Kidney (tissue), 14 donors: ENCODE results near the gene TRIM44. TPM values are rescaled to one million over a fixed set of nuclear protein-coding genes. Genes with fewer than 3 reads are reported as not detected.
A peak's percentile ranks its signal among the peaks of the same experiment; 100 is the strongest.

Experiments used
- DNase-seq, 5 donors: peaks; one replicate each; pipeline ENCODE4 v3.0.0-alpha.2; 2013 to 2020
- FAIRE-seq: peaks from 2 replicates; lab custom pipeline; 2012; peaks lifted over from hg19 to GRCh38; lab: Jason Lieb, UNC
- H3K27ac ChIP-seq, 2 donors: one replicate each; pipeline ENCODE4 v1.7.0; 2013; ENCODE audit warnings: low read depth in 2 of 2, low read length in 2 of 2, inconsistent platforms in 1 of 2
- H3K27me3 ChIP-seq: one replicate; pipeline ENCODE4 v1.7.1; 2013; ENCODE audit warnings: low read length, inconsistent platforms; ENCODE audit not compliant: control insufficient read depth, insufficient read depth
- H3K36me3 ChIP-seq, 3 donors: one replicate each; pipeline versions ENCODE4 v1.7.0 to v1.7.1; 2013; ENCODE audit warnings: low read length in 3 of 3, control low read depth in 1 of 3, inconsistent platforms in 1 of 3; ENCODE audit not compliant: insufficient read depth in 3 of 3, control insufficient read depth in 2 of 3
- H3K4me1 ChIP-seq, 3 donors: one replicate each; pipeline versions ENCODE4 v1.7.0 to v1.7.1; 2013; ENCODE audit warnings: low read length in 3 of 3, inconsistent platforms in 1 of 3, low read depth in 1 of 3; ENCODE audit not compliant: control insufficient read depth in 2 of 3, insufficient read depth in 2 of 3
- H3K4me3 ChIP-seq, 3 donors: one replicate each; pipeline versions ENCODE4 v1.7.0 to v1.8.1; 2013; ENCODE audit warnings: low read length in 3 of 3, control low read depth in 1 of 3, inconsistent platforms in 1 of 3
- H3K9ac ChIP-seq, 3 donors: one replicate each; pipeline versions ENCODE4 v1.7.0 to v1.7.1; 2013; ENCODE audit warnings: low read length in 3 of 3, control low read depth in 1 of 3, inconsistent platforms in 1 of 3
- H3K9me3 ChIP-seq, 3 donors: one replicate each; pipeline versions ENCODE4 v1.7.0 to v1.7.1; 2013; ENCODE audit warnings: low read length in 3 of 3, control low read depth in 1 of 3, inconsistent platforms in 1 of 3; ENCODE audit not compliant: control insufficient read depth in 2 of 3, insufficient read depth in 1 of 3
- intact Hi-C: fragments of 100-400 bp; cut with DNase I; formaldehyde crosslinking; loops from one replicate; pipeline ENCODE4 v1.11.1; 2022
- polyA plus RNA-seq: library from polyadenylated mRNA; stranded (reverse); fragments of 350-450 nt; fragmentation: Illumina TruSeq; extraction: RNeasy Lipid Tissue Mini Kit (QIAGEN cat#74804); gene quantifications from one replicate; pipeline ENCODE4 v1.2.3, GENCODE V29; 2014; ENCODE audit warnings: low read depth, low replicate concordance; ENCODE audit not compliant: insufficient read depth
- total RNA-seq: library from RNA; stranded (reverse); fragmentation: NEBNext Ultra II Directional; extraction: Animal tissue kit (Norgen Biotek cat#: 25700); gene quantifications from one replicate; pipeline ENCODE4 v1.2.1, GENCODE V29; 2021
- TF ChIP-seq, protein P1 (sequence below): IDR thresholded peaks from 3 replicates; pipeline ENCODE4 v1.5.1; 2012; ENCODE audit warnings: mild to moderate bottlenecking, moderate library complexity, borderline replicate concordance; ENCODE audit not compliant: insufficient read depth; ENCODE audit errors: extremely low read depth
- donor health status: control.
- donor health status: control.
- donor health status: control.
- donor health status: control.
- donor health status: control.
- donor health status: DM: yes; HTN: yes; CAD: no.
- donor health status: Normal renal cell carcinoma (clear cell type).

The TRIM44 gene
- total and polyA plus RNA-seq, 2 donors from 2014 or later = 14.5 to 88.9 TPM

GRCh38 chr11:35814081-35814695 lies 151.6 kb downstream of the TRIM44 start:
- no peak overlapping the region for H3K4me3 ChIP-seq
- FAIRE-seq (no peak), DNase-seq (no peak)
- intact Hi-C loops = no loop called here
- TF ChIP-seq, protein P1, sequence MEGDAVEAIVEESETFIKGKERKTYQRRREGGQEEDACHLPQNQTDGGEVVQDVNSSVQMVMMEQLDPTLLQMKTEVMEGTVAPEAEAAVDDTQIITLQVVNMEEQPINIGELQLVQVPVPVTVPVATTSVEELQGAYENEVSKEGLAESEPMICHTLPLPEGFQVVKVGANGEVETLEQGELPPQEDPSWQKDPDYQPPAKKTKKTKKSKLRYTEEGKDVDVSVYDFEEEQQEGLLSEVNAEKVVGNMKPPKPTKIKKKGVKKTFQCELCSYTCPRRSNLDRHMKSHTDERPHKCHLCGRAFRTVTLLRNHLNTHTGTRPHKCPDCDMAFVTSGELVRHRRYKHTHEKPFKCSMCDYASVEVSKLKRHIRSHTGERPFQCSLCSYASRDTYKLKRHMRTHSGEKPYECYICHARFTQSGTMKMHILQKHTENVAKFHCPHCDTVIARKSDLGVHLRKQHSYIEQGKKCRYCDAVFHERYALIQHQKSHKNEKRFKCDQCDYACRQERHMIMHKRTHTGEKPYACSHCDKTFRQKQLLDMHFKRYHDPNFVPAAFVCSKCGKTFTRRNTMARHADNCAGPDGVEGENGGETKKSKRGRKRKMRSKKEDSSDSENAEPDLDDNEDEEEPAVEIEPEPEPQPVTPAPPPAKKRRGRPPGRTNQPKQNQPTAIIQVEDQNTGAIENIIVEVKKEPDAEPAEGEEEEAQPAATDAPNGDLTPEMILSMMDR = no peak
- H3K9ac ChIP-seq = no peak overlapping the region
- peaks cover 0 to 56% (median 20%) of the 10 kb centered on the region in 3 donors for H3K4me1 ChIP-seq
- H3K27me3 ChIP-seq = no peaks in the 10 kb centered on the region
- no peaks in the 10 kb centered on the region for H3K9me3 ChIP-seq
- no peaks in the 10 kb centered on the region for H3K36me3 ChIP-seq
- H3K27ac ChIP-seq = peak overlapping the region; percentile 30 to 64

DNA sequence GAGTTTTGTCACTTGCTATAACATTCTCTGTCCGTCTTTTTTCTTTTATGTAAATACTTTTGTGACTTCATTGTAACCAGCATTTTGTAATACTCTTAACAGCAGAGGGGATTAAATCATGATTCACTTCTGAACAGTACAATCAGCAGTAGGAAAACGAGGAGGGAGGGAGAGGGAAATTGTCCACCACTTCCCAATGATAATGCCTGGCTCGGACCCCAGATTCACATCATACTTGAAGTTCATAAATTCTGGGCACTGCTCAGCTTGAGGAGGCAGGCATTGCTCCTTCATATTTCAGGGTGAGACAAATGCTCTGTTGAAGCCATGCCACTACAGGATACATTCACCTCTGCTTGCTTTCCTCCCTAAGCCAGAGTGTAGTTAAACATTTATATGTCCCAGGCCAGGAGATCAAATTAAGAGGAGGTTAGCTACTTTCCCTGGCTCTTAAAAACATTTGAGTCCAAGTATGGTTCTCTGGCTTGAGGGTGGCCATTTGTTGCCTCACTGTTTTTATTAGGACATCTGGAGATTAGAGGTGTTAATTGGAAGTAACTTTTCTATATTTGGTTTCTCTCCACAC lies 152.2 kb downstream of the TRIM44 start:
- DNase-seq = peak in 1 of 5 donors; percentile 64
- Histone ChIP-seq H3K9ac (no peak overlapping the region), H3K4me1 (peaks cover 0 to 49% (median 20%) of the 10 kb centered on the region in 3 donors), H3K4me3 (no peak overlapping the region), H3K27ac (peak overlapping the region in 1 of 2 donors; percentile 64), H3K36me3 (no peaks in the 10 kb centered on the region), H3K9me3 (no peaks in the 10 kb centered on the region), H3K27me3 (no peaks in the 10 kb centered on the region)
- no peak for FAIRE-seq
- intact Hi-C loops = no loop called here
- TF ChIP-seq, protein P1 = no peak

DNA sequence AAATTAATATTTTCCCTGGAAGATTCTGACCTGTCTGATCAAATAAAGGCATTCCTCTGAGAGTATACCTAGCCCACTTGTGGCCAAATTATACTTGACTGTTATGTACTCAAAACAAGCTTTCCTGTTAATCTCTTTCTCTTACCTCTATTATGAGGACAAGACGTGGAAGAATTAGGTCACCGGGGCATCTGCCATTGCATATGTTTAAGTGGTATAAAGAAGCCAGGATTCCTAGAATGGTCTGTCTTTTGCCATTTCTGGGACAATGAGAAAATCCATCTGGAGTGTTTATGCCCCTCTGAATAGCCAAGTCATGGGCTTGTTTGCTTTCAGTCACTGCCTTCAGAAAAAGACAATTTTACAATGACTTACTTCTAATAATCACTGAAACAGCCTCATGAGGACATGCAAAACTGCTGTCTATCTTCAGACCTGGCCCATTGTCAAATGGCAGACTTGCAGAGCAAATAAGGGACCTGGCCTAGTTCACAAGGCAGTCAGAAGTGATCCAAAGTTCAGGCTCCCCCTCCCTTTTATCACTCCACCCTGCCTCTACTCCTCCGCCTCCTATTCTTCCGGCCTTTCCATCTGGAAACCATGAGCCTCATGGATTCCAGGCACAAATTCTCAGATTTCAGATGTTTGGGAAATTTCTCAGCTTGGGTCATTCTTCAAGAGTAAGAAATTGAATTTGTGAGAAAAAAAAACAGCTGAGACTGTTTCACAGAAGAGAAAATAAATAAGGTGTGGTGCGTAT lies 153.2 kb downstream of the TRIM44 start:
- H3K9ac ChIP-seq = no peak overlapping the region
- peaks cover 0 to 46% (median 20%) of the 10 kb centered on the region in 3 donors for H3K4me1 ChIP-seq
- FAIRE-seq = no peak
- H3K9me3 ChIP-seq = no peaks in the 10 kb centered on the region
- DNase-seq = peak in 2 of 5 donors; percentile 53 to 81
- no peaks in the 10 kb centered on the region for H3K36me3 ChIP-seq
- TF ChIP-seq, protein P1 = no peak
- no peak overlapping the region for H3K4me3 ChIP-seq
- no peaks in the 10 kb centered on the region for H3K27me3 ChIP-seq
- peak overlapping the region; percentile 2 to 52 for H3K27ac ChIP-seq
- intact Hi-C loops = no loop called here
